ENCODE results near the gene TSC22D4. TPM values are rescaled to one million over a fixed set of nuclear protein-coding genes. Genes with fewer than 3 reads are reported as not detected.

The TSC22D4 gene
- total and polyA plus RNA-seq, 2 experiments from 2014 or later, result 14.6 to 24.9 TPM

- TF ChIP-seq STAT1 (IDR thresholded peaks at IDR 0.05; ENCODE audit: unreplicated experiment) (no peak), CREB1 (CRISPR knock-in tag; IDR thresholded peaks at IDR 0.05; ENCODE audit: low read depth) (no peak), ZNF114 (CRISPR knock-in tag; IDR thresholded peaks at IDR 0.05) (no peak), EZH2 (IDR thresholded peaks at IDR 0.05; ENCODE audit: low read depth, unreplicated experiment) (no peak), EZH2phosphoT487 (IDR thresholded peaks at IDR 0.05; ENCODE audit: unreplicated experiment) (no peak), NANOG (IDR thresholded peaks at IDR 0.05; ENCODE audit: borderline replicate concordance) (no peak), POLR2AphosphoS5 (IDR thresholded peaks at IDR 0.05; ENCODE audit: low read depth) (no peak), REST (IDR thresholded peaks at IDR 0.05; ENCODE audit: unreplicated experiment) (no peak), ZNF462 (CRISPR knock-in tag; IDR thresholded peaks at IDR 0.05) (no peak), ETS1 (IDR thresholded peaks at IDR 0.05) (no peak), ZNF331 (CRISPR knock-in tag; IDR thresholded peaks at IDR 0.05; ENCODE audit: low read depth) (no peak), JUNB (IDR thresholded peaks at IDR 0.05; ENCODE audit: unreplicated experiment) (no peak), CTCF (conservative IDR thresholded peaks at IDR 0.05; ENCODE audit: low read depth in 2 of 2) (no peak)
- 0 out of 2 replicates have a peak, but pooled peaks cover 3% of the 10 kb centered on the region for H3K4me1 ChIP-seq (ENCODE audit: insufficient read depth)
Observed at GRCh38 chr7:100519580-100519979, 40.6 kb upstream of the TSC22D4 start.

More at GRCh38 chr7:100519580-100519979, 40.6 kb upstream of the TSC22D4 start:
- Histone ChIP-seq H3K4me2 (no peak overlapping the region), H3K79me2 (replicated peaks; ENCODE audit: insufficient read depth) (no peaks in the 10 kb centered on the region), H3K27me3 (ENCODE audit: insufficient read depth) (no peaks in the 10 kb centered on the region), H3K36me3 (ENCODE audit: insufficient read depth) (no peaks in the 10 kb centered on the region), H3K4me3 (no peak overlapping the region), H3F3A (replicated peaks; ENCODE audit: low read depth) (no peaks in the 10 kb centered on the region), H3K9me2 (ENCODE audit: insufficient read depth) (no peaks in the 10 kb centered on the region), H2AFZ (no peak overlapping the region), H4K20me1 (replicated peaks; ENCODE audit: insufficient read depth) (no peaks in the 10 kb centered on the region), H3K27ac (ENCODE audit: low read depth) (no peak overlapping the region)
- no peak overlapping the region for H3K4me3 Mint-ChIP-seq
- ATAC-seq (no peak), DNase-seq (ENCODE audit: low spot score) (no peak)
- H3K9me3 Mint-ChIP-seq, result peaks cover 7% of the 10 kb centered on the region
- H3K27ac Mint-ChIP-seq, result no peak overlapping the region
- peaks cover 4% of the 10 kb centered on the region; the same call in 2 of the 3 replicates for H3K36me3 Mint-ChIP-seq (ENCODE audit: low read depth)
- H3K27me3 Mint-ChIP-seq (ENCODE audit: insufficient read depth, low read depth, poor library complexity), result peaks cover 7% of the 10 kb centered on the region
- H3K4me1 Mint-ChIP-seq, result no peaks in the 10 kb centered on the region
